ENCODE data around the gene BACE2.

- TF ChIP-seq, protein P1, sequence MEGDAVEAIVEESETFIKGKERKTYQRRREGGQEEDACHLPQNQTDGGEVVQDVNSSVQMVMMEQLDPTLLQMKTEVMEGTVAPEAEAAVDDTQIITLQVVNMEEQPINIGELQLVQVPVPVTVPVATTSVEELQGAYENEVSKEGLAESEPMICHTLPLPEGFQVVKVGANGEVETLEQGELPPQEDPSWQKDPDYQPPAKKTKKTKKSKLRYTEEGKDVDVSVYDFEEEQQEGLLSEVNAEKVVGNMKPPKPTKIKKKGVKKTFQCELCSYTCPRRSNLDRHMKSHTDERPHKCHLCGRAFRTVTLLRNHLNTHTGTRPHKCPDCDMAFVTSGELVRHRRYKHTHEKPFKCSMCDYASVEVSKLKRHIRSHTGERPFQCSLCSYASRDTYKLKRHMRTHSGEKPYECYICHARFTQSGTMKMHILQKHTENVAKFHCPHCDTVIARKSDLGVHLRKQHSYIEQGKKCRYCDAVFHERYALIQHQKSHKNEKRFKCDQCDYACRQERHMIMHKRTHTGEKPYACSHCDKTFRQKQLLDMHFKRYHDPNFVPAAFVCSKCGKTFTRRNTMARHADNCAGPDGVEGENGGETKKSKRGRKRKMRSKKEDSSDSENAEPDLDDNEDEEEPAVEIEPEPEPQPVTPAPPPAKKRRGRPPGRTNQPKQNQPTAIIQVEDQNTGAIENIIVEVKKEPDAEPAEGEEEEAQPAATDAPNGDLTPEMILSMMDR (IDR thresholded peaks at IDR 0.05) = no peak
- TF ChIP-seq POLR2A (IDR thresholded peaks at IDR 0.05) = no peak
Observed at GRCh38 chr21:41277196-41277595, 109.2 kb downstream of the BACE2 start.
